Measurements from ENCODE around the gene FUT7. TPM values are rescaled to one million over a fixed set of nuclear protein-coding genes. Genes with fewer than 3 reads are reported as not detected.
"Not testable (repeated sequence)": the region's sequence is repeated elsewhere in the genome, so short reads cannot be mapped to it uniquely, and the experiment has no call there.

The FUT7 gene
- total RNA-seq, 1 experiment from 2014 or later: not detected

DNA sequence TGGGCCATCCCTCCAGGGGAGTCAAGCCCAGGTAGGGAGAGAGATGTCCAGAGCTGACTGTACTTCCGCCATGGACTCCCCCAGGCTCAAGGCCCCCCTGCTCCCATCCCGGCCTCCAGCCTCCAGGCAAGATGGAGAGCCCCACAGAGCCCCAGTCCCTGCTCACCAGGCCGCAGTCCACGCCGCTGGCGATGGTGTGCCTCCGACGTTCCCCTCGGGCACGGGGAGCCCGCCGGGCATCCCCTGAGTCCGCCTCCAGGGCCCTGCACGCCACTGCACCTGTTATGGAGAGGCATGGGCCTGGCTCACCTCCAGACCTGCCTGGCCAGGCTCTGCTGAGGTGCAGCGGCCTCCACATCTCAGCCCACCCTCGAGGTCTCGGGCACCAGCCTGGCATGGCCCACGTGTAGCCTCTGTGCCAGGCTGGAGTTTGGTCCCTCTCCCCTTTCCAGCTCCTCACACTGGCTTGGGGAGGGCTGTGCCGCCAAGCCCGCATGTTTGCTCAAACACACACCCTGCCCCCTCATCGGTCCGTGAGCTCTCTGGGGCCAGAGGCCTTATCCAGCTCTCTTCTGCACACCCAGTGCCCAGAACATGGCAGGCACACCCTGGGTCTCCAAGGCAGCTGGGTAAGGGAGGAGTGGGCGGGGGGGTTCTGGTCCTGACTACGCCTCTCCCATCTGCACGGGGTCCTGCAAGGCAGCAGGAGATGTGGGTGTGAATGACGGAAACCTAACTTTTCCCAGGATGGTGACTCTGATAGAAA is 34.4 kb upstream of the FUT7 start:
- no peak for DNase-seq (ENCODE audit: low read depth)

DNA sequence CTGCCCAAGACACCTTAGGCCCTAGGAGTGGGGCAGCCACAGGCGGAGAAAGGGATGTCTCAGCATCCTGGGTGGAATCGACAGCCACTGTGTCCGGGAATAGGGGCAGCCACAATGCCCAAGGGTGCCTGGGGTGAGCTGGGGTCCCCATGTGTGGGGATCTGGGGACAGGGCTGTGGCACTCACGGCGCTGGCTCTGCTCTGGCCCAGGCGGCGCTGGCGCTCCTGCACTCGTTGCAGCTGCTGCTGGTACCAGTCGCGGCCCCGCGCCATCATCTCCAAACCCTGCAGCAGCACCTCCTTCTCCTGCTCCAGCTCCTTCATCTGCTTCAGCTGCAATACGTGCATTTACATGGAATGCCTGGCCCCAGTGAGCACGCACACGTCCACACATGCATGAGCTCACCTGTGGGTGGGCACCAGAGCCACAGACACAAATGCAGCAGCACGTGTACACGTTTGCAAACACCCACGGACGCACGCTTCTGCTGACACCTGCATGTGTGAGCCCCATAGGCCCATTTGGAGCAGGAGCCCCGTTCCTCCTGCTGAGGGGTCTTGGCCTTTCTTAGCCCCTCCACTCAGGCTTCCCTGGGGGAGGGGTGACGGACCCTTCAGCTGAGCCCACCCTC is 33.6 kb upstream of the FUT7 start:
- DNase-seq (ENCODE audit: low read depth): no peak

DNA sequence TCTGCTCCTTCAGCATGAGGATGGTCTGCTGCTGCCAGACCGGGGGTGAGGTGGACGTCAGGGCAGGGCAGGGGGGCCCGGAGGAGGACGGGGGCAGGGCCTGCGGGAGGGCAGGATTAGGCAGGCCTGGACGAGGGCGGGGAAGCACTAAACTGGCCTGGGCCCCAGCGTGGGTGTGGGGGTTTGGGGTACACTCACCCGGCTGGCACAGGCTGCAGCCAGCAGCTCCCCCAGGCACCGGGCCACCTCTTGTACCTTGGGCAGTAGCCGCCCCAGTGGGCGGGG is 32.9 kb upstream of the FUT7 start:
- DNase-seq (ENCODE audit: low read depth): no peak

DNA sequence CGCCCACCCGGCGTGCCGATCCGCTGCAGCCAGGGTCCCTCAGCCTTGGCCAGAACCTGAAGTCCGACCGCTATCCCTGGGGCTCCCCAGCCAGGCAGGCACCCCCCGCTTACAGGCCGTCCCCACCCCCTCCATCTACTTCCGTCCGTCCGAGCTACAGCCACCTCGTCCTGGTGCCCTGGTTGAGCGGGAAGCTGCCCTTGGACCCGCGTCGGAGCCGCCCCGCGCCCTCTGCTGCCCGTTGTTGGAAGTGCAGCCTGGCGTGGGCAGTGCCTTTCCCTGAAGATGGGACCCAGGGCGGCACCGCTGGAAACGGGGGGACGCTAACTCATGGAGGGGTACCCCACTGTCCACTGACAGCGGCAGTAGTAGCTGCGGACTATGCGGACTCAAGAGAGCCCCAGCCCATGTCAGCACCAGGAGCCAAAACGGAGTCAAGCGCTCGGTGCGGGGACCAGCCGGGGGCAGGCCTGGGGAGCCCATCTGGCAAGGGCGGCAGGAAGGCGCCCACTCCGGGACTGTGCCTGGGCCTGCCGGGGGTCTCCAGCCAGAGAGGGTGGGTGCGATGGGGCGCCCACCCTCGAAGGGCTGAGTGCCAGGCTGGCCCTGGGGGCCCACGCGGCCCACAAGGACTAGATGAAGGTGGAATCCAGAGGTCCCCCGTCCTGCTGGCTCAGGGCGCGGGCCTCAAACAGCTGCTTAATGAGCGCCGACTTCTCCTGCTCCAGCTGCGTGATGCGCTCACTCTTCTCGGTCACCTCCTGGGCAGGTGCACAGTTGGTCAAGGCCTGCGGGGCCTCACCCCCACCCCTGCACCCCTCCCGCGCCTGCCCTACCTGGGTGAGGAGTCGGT is 32.4 kb upstream of the FUT7 start:
- DNase-seq (ENCODE audit: low read depth): peak; percentile 43

DNA sequence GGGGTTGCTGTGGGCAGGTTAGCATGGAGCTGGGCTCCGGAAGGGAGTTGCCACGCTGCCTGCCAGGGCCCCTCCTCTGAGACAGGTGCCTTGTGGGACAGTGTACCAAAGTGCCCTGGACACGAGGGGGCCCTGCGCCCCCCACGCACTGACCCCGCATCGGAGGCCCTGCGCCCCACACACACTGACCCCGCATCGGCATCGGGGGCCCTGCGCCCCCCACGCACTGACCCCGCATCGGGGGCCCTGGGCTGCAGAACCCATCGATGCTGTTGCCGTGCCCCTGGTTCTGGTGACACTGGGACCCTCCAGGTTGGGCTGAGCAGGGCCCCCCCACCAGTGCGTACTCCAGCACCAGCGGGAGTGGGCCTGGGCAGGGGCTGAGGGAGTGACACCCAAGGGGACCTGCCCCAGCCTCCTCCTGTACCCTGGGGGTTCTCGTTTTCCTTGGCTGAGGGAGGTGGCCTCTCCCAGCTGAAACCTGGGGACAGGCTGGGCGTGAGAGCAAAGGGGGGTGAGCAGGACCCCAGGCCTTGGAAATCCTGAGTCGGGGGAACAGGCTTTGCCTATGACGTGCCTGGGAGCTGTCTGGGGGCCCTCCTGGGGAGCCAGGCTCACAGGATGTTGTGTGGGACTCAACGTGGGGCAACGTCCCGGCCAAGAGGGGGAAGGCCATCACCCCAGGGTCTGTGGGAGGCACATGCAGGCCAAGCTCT is 31.6 kb upstream of the FUT7 start:
- no peak for DNase-seq (ENCODE audit: low read depth)

DNA sequence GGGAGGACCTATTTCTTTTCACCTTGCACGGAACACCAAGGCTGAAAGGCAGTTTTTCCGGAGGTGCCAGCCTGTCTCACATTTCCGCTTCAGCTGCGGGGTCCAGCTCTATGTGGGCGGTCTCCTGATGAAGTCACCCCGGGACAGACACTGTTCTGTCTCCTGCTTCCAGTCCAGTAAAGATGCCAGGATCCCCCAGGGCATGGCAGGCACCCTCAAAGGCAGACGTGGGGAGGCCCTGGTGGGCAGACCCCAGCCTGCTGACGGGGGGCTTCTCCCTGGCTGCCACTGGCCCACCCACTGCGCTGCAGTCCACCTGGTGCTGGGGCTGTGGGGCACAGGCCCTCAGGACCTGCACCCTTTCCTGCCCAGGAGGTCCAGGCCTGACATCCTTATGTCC is 30.9 kb upstream of the FUT7 start:
- DNase-seq (ENCODE audit: low read depth): not testable (repeated sequence)

DNA sequence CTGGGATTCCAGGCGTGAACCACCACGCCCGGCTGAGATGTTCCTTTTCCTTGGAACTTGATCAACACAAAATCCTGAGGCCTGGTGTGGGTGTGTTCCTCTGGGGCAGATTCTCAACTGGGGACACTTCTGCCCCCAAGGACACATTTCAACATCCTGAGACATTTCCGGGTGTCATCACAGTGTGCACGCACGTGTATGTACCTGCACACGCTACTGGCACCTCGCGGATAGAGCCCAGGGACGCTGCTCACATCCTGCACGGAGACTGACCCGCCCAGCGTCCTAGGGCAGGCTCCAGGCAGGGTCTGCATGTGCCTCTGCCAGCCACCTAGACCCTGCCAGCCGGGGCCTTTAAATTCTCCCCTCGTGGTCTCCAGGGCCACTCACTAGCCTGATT is 30.5 kb upstream of the FUT7 start:
- no peak for DNase-seq (ENCODE audit: low read depth)

DNA sequence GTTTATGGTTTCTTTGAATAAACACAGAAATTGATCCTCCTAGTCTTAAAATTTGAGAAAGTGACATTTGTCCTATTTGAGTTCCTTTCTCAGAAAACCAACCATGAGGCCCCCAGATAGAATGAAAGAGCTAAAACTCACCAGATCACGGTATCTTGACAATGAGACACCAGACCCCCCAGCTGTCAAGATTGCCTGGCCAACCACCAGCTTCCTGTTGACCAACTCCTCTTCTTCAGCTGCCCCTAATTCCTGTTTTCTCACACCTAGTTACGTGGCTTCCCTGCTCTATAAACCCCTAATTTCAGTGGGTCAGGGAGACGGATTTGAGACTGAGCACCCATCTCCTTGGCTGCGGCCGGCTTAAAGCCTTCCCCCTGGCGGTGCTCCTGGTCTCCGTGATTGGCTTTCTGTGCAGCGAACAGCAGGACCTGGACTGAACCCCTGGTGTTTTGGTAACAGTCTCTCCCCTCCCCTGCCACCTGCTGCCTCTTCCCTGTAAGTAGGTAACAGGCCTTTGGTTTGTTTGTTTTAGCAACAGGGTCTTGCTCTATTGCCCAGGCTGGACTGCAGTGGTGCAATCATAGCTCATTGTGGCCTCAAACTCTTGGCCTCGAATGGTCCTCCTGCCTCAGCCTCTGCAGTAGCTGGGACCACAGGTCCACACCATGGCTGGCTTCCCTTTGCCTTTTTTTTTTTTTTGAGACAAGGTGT is 26.8 kb upstream of the FUT7 start:
- no peak for DNase-seq (ENCODE audit: low read depth)

DNA sequence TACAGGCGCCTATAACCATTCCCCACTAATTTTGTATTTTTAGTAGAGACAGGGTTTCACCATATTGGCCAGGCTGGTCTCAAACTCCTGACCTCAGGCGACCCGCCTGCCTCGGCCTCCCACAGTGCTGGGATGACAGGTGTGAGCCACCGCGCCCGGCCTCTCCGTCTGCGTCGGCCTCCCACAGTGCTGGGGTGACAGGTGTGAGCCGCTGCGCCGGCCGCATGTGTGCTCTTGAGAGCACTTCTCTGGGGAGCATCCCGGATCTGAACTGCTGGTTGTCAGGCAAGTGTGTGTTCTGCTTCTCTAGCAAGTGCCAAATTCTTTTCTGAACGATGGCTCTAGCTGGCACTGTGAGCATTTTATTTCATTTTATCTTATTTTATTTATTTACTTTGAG is 25.7 kb upstream of the FUT7 start:
- DNase-seq (ENCODE audit: low read depth): no peak

DNA sequence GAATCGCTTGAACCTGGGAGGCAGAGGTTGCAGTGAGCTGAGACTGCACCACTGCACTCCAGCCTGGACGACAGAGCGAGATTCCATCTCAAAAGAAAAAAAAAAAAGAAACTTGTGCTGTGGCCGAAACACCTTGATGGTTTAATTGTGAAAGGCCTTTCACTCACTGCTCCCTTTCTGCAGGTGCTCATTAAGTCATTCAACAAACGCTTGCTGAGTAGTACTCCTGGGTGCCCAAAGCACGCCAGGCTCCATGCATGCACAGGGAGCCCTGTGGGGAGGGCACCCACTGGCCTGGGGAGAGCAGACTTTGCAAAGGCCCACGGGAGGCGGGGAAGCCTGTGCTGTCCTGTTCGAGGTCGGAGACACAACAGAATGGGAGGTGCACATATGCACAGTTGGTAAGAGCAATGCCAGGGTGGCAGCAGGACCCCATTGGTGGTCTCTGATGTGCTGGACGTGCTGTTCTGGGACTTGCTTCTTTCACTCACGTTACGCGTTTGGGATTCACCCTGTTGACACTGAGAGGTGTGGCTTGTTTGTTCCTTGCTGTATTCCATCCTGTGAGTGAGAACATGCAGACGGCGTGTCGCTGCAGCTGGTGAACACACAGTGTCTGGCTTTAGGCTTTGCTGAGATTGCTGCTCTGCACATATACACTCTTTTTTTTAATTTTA is 25.0 kb upstream of the FUT7 start:
- no peak for DNase-seq (ENCODE audit: low read depth)

DNA sequence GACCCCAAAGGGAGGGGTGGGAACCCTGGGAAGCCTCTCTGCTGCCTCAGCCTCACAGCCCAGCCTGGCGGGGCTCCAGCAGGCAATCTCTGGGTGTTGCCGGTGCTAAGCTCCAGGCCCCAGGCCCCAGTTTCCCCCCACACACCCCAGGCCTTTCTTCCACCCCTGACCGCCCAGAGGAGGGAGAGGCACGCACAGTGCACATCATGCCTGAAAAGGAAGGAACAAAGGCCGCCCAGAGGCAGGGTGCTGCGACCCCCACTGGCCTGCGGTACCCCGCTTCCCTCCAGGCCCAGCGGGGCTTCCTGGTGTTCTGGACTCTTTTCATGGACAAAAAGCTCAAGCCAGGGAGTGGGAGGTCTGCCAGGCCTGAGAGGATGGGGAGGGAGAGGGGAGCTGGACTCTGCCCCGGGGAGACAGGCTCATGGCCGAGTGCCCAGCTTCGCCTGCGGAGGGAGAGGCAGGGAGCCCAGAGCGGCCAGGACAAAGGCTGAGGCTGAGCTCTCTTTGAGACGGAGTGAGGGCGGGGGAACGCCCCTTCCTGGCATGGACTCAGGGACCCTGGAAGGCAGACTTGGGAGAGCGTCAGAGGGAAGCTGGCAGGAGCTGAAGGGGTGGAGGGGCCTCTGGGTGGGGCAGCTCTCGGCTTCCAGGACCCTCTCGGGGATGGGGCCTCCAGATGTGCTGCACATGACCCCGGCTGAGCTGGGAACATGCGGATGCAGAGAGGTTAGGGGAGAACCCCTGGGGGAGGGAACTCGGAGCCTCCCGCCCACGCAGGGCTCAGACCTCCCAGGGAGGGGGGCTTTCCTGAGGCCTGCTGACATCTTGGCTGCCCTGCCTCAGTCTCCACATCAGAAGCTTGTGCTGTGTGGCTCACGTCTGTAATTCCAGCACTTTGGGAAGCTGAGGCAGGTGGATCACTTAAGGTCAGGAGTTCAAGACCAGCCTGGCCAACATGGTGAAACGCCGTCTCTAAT is 23.8 kb upstream of the FUT7 start:
- DNase-seq (ENCODE audit: low read depth): no peak

DNA sequence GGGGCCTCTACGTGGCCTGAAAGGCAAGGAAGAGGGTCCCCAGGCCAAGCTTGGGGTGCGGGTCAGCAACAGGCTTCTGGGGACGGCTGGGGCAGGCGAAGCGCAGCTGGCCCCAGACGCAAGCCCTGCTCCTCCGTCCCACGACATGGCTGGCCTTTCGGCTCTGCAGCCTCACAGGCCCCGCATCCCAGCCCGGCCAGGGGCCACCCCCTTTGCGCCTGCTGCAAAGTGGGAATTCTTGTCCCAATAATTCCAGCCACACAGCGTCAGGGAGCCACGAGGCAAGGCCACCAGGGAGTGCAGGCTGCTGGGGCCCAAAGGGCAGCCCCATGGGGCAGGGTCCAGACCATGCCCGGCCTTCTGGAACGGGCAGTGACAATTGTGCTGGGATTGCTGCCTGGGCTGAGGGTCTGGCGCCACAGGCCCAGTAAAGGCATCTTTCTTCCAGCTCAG is 23.1 kb upstream of the FUT7 start:
- no peak for DNase-seq (ENCODE audit: low read depth)

DNA sequence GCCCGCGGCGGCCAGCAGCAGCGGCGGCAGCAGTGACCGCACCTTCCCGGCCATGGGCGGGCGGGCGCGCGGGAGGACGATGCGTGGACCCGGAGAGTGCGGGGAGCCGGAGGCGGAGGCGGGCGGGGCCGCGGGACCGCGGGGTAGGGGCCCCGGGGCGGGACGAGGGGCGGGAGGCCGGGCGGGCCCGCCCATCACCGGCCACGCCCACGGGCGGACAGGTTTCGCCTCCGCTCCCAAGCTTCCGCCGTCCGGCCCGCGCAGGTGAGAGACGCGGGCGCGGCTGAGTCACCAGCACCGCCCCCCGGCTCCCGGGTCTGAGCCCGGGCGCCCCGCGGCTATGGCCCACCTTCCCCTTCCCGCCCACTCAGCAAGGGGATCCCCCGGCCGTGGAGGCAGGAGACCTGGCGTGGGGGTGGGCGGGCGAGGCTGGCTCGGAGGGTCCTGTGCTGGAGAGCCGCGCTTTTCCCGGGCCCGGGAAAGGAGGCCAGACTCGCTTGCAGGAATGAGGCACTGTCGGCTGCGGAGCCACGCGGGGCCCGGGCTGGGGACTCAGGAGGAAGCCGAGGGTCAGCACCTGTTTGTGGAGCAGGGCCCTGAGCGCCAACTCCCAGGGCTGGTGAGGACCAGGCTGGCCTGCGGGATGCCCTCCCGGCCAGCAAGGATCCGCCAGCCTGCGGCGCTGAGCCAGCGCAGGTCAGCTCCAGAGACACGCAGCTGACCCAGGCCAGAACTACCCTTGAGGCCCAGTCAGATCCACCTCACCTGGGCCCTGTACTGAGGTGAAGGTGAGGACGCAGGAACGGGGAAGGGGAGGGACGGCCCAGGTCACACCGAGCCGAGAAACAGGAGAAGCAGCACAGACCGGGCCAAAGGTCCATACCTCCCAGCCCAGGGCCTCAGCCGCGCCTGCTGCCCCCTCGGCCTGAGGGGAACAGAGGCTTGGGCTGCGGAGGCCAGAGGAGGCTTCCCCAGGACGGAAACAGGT is 22.4 kb upstream of the FUT7 start, which contains the start of gene ENTPD2:
ENTPD2 (minus strand) TSS at position 118 of the 988 bp plus-strand sequence; CDS start at position 54, 64 bp downstream.
- DNase-seq (ENCODE audit: low read depth): no peak

DNA sequence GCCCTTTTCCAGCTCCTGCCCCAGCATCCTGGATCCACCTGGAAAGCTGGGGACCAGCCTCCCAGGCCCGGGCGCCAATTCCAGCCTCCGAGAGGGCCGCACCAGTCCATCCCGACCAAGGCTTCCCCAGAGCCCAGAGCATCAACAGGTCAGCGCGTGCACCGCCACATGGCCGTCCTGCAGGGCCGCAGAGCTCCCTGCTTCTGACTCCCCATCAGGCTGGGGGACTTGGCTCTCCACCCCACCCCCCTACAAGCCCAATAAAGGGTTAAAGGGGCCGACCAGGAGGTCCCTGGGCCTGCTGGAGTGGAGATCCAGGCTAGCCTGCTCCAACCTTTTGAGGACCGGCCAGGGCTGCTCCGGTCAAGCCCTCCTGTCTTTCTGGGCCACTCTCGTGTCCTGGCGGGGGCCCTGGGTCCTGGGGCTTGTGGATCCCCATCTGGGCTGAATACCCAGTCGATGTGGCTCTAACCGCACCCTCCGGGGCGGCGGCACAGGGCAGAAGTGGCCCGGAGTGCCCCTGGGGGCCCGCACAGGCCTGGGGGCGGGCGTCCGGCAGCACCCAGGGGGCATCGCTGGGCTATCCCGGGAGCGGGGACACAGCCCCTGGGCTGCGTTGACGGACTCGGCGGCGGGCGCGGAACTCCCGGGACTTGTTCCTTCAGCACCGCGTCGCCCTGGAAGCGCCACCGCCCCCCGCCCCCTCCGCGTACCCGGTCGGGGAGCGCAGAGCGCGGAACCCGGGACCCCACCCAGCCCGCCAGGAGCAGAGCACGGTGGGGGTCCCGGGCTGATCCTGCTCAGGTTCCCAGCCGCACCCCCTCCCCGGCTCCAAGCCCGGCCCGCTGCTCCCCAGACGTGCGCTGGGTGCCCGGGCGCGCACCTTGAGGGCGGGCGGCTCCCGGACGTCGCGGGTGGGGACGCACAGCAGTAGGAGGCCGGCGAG is 21.4 kb upstream of the FUT7 start:
- no peak for DNase-seq (ENCODE audit: low read depth)

DNA sequence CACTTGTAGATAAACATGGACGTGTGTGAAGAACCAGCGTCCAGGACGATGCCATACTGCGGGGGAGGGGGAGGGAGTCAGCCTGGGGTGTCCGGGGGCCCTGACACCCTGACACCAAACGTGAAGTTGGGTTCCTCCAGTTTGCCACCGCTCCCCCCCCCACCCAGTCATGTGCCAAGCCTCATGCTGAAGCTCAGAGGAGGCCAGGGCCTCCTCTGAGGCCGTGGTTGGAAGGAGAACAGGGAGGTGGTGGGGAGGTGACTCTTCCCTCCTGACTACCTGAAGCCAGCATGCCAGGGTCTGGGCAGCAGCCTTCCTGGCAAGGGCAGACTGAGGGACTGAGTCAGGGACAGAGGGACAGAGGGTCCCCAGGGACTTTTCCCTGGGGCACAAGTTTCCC is 20.4 kb upstream of the FUT7 start:
- no peak for DNase-seq (ENCODE audit: low read depth)

DNA sequence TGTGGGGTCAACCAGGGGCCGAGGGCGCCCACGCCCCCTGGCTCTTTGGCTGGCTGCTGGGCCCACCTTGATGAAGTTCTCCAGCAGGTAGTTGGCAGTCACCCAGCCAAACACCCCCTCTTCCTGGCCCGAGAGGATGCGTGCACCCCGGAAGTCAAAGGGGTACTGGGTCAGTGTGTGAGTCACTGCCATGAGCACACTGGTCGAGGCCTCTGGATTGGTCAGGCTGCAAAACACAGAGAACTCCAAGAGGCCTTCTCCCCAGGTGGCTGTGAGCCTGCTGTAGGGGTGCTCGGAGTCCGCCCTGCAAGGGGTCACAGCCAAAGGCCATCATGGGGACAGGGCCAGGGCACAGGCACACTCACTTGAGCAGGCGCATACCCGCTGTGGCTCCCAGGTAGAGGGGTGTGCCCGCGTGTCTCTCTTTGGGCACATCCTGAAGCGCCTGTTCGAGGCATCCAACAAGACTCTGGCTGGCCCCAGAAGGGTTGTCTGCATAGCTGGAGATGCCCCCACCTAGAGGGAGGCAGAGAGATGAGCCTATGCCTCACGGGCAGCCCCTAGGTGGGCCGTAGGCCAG is 19.3 kb upstream of the FUT7 start:
- DNase-seq (ENCODE audit: low read depth): no peak

All from HT1080 (cell line).